K562 (cell line): ENCODE data around the gene DNER. TPM values are rescaled to one million over a fixed set of nuclear protein-coding genes. Genes with fewer than 3 reads are reported as not detected.

Source experiments
- ATAC-seq: fragments of 200-7000 bp; cut with Tn5 transposase; 3 replicates; pipeline ENCODE4 v1.9.1; 2020; ENCODE audit warnings: moderate library complexity
- BruUV-seq: library from RNA; stranded (reverse); fragments of 400-500 nt; replicated peaks from 2 replicates; lab custom pipeline; 2021; lab: Mats Ljungman, UMichigan
- CTCF ChIA-PET: fragments of 300-600 bp; formaldehyde crosslinking; extraction: SDS; loops from one replicate; lab custom pipeline; 2021; ENCODE audit warnings: low intra/inter-chr PET ratio; lab: Yijun Ruan, JAX
- POLR2A ChIA-PET: fragments of 300-600, 350-650 bp; sonication (Branson Sonifier 250); formaldehyde crosslinking; extraction: SDS; loops from one replicate; lab custom pipeline; 2021; ENCODE audit warnings: antibody characterized with exemption, inconsistent platforms; lab: Yijun Ruan, JAX
- DNase-seq, 4 experiments: peaks; one replicate each; pipeline versions ENCODE4 v3.0.0 to v3.0.0-alpha.2; 2011 to 2018; ENCODE audit warnings: low spot score in 3 of 4, mixed read lengths in 3 of 4; ENCODE audit errors: extremely low read depth in 1 of 4
- FAIRE-seq: peaks from 2 replicates; lab custom pipeline; 2011; peaks lifted over from hg19 to GRCh38; lab: Jason Lieb, UNC
- H2AFZ ChIP-seq: 2 replicates; pipeline ENCODE4 v1.6.0; 2011; ENCODE audit warnings: low read depth, low read length, control low read depth, inconsistent platforms
- H3K27ac ChIP-seq: fragments of 200-600 bp; 3 replicates; pipeline ENCODE4 v1.8.0; 2011; ENCODE audit warnings: low read depth, mild to moderate bottlenecking, control low read depth, inconsistent platforms, low read length, moderate library complexity, mixed read lengths; ENCODE audit errors: extremely low read depth
- H3K27me3 ChIP-seq, 2 experiments: fragments of 300-600 bp in 1 of 2; 2 replicates in 1 of 2; 3 replicates in 1 of 2; pipeline versions ENCODE4 v1.6.0 to v1.8.0; 2011; ENCODE audit warnings: inconsistent platforms in 2 of 2, low read length in 2 of 2, mild to moderate bottlenecking in 1 of 2, mixed read lengths in 1 of 2, moderate library complexity in 1 of 2; ENCODE audit not compliant: control insufficient read depth in 2 of 2, insufficient read depth in 2 of 2
- H3K36me3 ChIP-seq: fragments of 300-600 bp; 3 replicates; pipeline ENCODE4 v1.8.0; 2011; ENCODE audit warnings: mild to moderate bottlenecking, low read length, inconsistent platforms; ENCODE audit not compliant: control insufficient read depth, insufficient read depth
- H3K4me1 ChIP-seq, 2 experiments: fragments of 200-600 bp in 1 of 2; replicated peaks in 1 of 2; 2 replicates in 1 of 2; 3 replicates in 1 of 2; pipeline versions ENCODE4 v1.5.1 to v1.8.0; 2011; ENCODE audit warnings: inconsistent platforms in 2 of 2, low read length in 2 of 2, mild to moderate bottlenecking in 1 of 2, mixed read lengths in 1 of 2, moderate library complexity in 1 of 2; ENCODE audit not compliant: control insufficient read depth in 2 of 2, insufficient read depth in 2 of 2
- H3K4me2 ChIP-seq: 2 replicates; pipeline ENCODE4 v1.6.1; 2011; ENCODE audit warnings: low read length, control low read depth, inconsistent platforms, mixed read lengths; ENCODE audit not compliant: insufficient read depth
- H3K4me3 ChIP-seq: fragments of 200-600 bp; sonication (generic), shearing (Covaris generic); 2 replicates; pipeline ENCODE4 v1.5.1; 2016; ENCODE audit warnings: control low read depth, inconsistent platforms
- H3K79me2 ChIP-seq: fragments of 200-600 bp; 3 replicates; pipeline ENCODE4 v1.8.0; 2011; ENCODE audit warnings: low read length, inconsistent platforms; ENCODE audit not compliant: control insufficient read depth, insufficient read depth
- H3K9ac ChIP-seq, 2 experiments: 2 replicates each; pipeline versions ENCODE4 v1.6.0 to v1.6.1; 2011; ENCODE audit warnings: low read depth in 2 of 2, low read length in 2 of 2, control low read depth in 1 of 2, inconsistent platforms in 1 of 2, mild to moderate bottlenecking in 1 of 2, mixed read lengths in 1 of 2; ENCODE audit not compliant: insufficient read depth in 1 of 2
- H3K9me1 ChIP-seq: one replicate; pipeline ENCODE4 v1.6.0; 2011; ENCODE audit warnings: inconsistent platforms, mild to moderate bottlenecking, low read length, moderate library complexity; ENCODE audit not compliant: control insufficient read depth, insufficient read depth
- H3K9me3 ChIP-seq: replicated peaks from 2 replicates; pipeline ENCODE4 v1.5.1; 2011; ENCODE audit warnings: low read depth, low read length, inconsistent platforms; ENCODE audit not compliant: control insufficient read depth, insufficient read depth
- H4K20me1 ChIP-seq: replicated peaks from 2 replicates; pipeline ENCODE4 v1.6.1; 2011; ENCODE audit warnings: low read length, inconsistent platforms, mixed read lengths; ENCODE audit not compliant: control insufficient read depth, insufficient read depth
- ARID2 ChIP-seq: fragments of 450-650 bp; IDR thresholded peaks from 2 replicates; pipeline ENCODE4 v1.6.1; 2017; ENCODE audit warnings: antibody characterized with exemption, mild to moderate bottlenecking
- ASH1L ChIP-seq: fragments of 450-650 bp; IDR thresholded peaks from 2 replicates; pipeline ENCODE4 v1.6.1; 2018; ENCODE audit warnings: borderline replicate concordance, mild to moderate bottlenecking, low read depth; ENCODE audit not compliant: partially characterized antibody
- CBFA2T3 ChIP-seq: fragments of 450-650 bp; IDR thresholded peaks from 2 replicates; pipeline ENCODE4 v1.6.1; 2017
- CREB1 ChIP-seq, 2 experiments: sonication (generic) in 1 of 2; formaldehyde crosslinking in 1 of 2; IDR thresholded peaks; 2 replicates each; pipeline versions ENCODE4 v1.6.1 to v1.8.0; 2012 to 2022; ENCODE audit warnings: inconsistent platforms in 1 of 2, mild to moderate bottlenecking in 1 of 2, missing genetic modification reagents in 1 of 2, moderate library complexity in 1 of 2
- CREB3L1 ChIP-seq: fragments of 450-650 bp; IDR thresholded peaks from 2 replicates; pipeline ENCODE4 v1.6.1; 2014; ENCODE audit warnings: low read depth, mild to moderate bottlenecking, moderate library complexity, borderline replicate concordance
- CREB5 ChIP-seq: fragments of 250-450 bp; sonication (Bioruptor Pico); IDR thresholded peaks from 2 replicates; pipeline ENCODE4 v1.5.0; 2020; ENCODE audit warnings: mild to moderate bottlenecking
- FOSL1 ChIP-seq: fragments of 200-800 bp; sonication (Bioruptor generic); conservative IDR thresholded peaks from 2 replicates; pipeline ENCODE4 v1.6.1; 2016; ENCODE audit warnings: missing genetic modification characterization, missing compliant biosample characterization
- FOXM1 ChIP-seq, 2 experiments: fragments of 450-650 bp in 1 of 2; sonication (generic) in 1 of 2; formaldehyde crosslinking in 1 of 2; IDR thresholded peaks; 2 replicates each; pipeline versions ENCODE4 v1.6.1 to v1.9.0; 2017 to 2022; ENCODE audit warnings: low read depth in 2 of 2, mild to moderate bottlenecking in 2 of 2, missing genetic modification reagents in 1 of 2, moderate library complexity in 1 of 2
- RHOXF2B ChIP-seq: fragments of 250-450 bp; sonication (Bioruptor Pico); conservative IDR thresholded peaks from 2 replicates; pipeline ENCODE4 v1.5.1; 2021
- ZNF174 ChIP-seq: fragments of 250-450 bp; sonication (Bioruptor Pico); IDR thresholded peaks from 2 replicates; pipeline ENCODE4 v1.4.0; 2020; ENCODE audit warnings: mild to moderate bottlenecking
- WGBS: fragments of 100-300 bp; shearing (Covaris generic); methylation state at CpG from one replicate; pipeline ENCODE4 v1.1.6; 2016; ENCODE audit warnings: low coverage, mixed read lengths; ENCODE audit not compliant: insufficient coverage; ENCODE audit errors: missing lambda C conversion rate; 5-methylcytosine and 5-hydroxymethylcytosine counted together
- in situ Hi-C: fragments of 300-500 bp; cut with MboI; formaldehyde crosslinking; loops from 4 replicates; pipeline ENCODE4 v1.15.0; 2018; ENCODE audit warnings: inconsistent platforms, mixed read lengths
- intact Hi-C: fragments of 100-400 bp; cut with micrococcal nuclease; formaldehyde crosslinking; loops from 2 replicates; pipeline ENCODE4 v1.14.2; 2022
- polyA plus RNA-seq, 8 experiments: library from polyadenylated mRNA; depleted of rRNA in 4 of 8; stranded (reverse) in 5 of 8; unstranded in 3 of 8; fragments of >200 nt; fragmentation: Nextera tagmentation in 2 of 8; fragmentation: Illumina TruSeq in 1 of 8; extraction: Ambion mirVana in 2 of 8; extraction: Trizol in 1 of 8; gene quantifications; 2 replicates each; pipeline versions ENCODE4 v1.2.1 to v1.2.3, GENCODE V29; 2011 to 2014; ENCODE audit warnings: inconsistent platforms in 1 of 8, missing spikeins in 1 of 8
- total RNA-seq, 7 experiments: library from RNA; depleted of rRNA in 6 of 7; stranded (reverse); fragments of >200 nt in 6 of 7; fragmentation: Illumina TruSeq in 2 of 7; extraction: Trizol in 2 of 7; gene quantifications; 2 replicates each; pipeline versions ENCODE4 v1.2.1 to v1.2.3, GENCODE V29; 2011 to 2021; ENCODE audit warnings: low replicate concordance in 1 of 7

DNER gene
- total and polyA plus RNA-seq, 9 of the 15 experiments (the other 6 are each of a cell fraction or from before 2014, with no cell fraction given), result not detected

GRCh38 chr2:229732897-229733296 lies 18.5 kb upstream of the DNER start:
- Histone ChIP-seq H3K4me3 (no peak overlapping the region), H3K36me3 (no peaks in the 10 kb centered on the region), H2AFZ (no peak overlapping the region), H3K4me2 (no peak overlapping the region), H3K9ac (no peak overlapping the region), H3K4me1 (no peaks in the 10 kb centered on the region; a peak in 1 of 5 replicates), H3K9me1 (no peaks in the 10 kb centered on the region), H3K27ac (no peak overlapping the region), H4K20me1 (no peaks in the 10 kb centered on the region), H3K27me3 (no peaks in the 10 kb centered on the region; a peak in 1 of 5 replicates), H3K9me3 (no peaks in the 10 kb centered on the region), H3K79me2 (no peaks in the 10 kb centered on the region)
- in situ Hi-C loops (no loop called here), intact Hi-C loops (no loop called here)
- WGBS, result 0% methylated on average over 4 of the region's 6 CpGs
- no peak for ATAC-seq
- POLR2A ChIA-PET, result no interaction called here
- TF ChIP-seq CBFA2T3 (no peak), ARID2 (no peak), FOSL1 (tag) (no peak), CREB3L1 (no peak), FOXM1 (IDR thresholded peaks at IDR 0.05; ENCODE audit: low read depth) (no peak), FOXM1 (CRISPR knock-in tag; IDR thresholded peaks at IDR 0.05; ENCODE audit: low read depth) (no peak), RHOXF2B (CRISPR knock-in tag) (no peak), ZNF174 (CRISPR knock-in tag) (no peak), CREB1 (IDR thresholded peaks at IDR 0.05) (no peak), CREB1 (CRISPR knock-in tag; IDR thresholded peaks at IDR 0.05) (no peak), ASH1L (no peak), CREB5 (CRISPR knock-in tag) (no peak)
- CTCF ChIA-PET, result no interaction called here
- FAIRE-seq, result no peak
- no TSS peak for BruUV-seq
- no peak for DNase-seq
